IMR-90 (cell line): ENCODE data around the gene WDR27. TPM values are rescaled to one million over a fixed set of nuclear protein-coding genes. Genes with fewer than 3 reads are reported as not detected.

Experiments used
- ATAC-seq: fragments of 200-7000 bp; cut with Tn5 transposase; 2 replicates; pipeline ENCODE4 v1.9.1; 2020; ENCODE audit warnings: low read depth, mild to moderate bottlenecking, moderate library complexity
- BruUV-seq: library from RNA; stranded (reverse); fragments of 400-500 nt; replicated peaks from 2 replicates; lab custom pipeline; 2021; lab: Mats Ljungman, UMichigan
- CTCF ChIA-PET: fragments of 300-600 bp; formaldehyde crosslinking; extraction: SDS; loops from one replicate; lab custom pipeline; 2021; ENCODE audit warnings: antibody characterized with exemption; lab: Yijun Ruan, JAX
- POLR2A ChIA-PET: fragments of 300-600 bp; sonication (Branson Sonifier 250); formaldehyde crosslinking; loops from one replicate; lab custom pipeline; 2022; ENCODE audit warnings: antibody characterized with exemption; ENCODE audit not compliant: unreplicated experiment; lab: Charles Lee
- DNase-seq: peaks from one replicate; pipeline ENCODE4 v3.0.0; 2013
- H2AFZ ChIP-seq: replicated peaks from 2 replicates; pipeline ENCODE3; 2013; ENCODE audit warnings: low read length, mild to moderate bottlenecking; ENCODE audit not compliant: poor library complexity
- H2AK5ac ChIP-seq: 2 replicates; pipeline ENCODE4 v1.6.1; 2013; ENCODE audit warnings: low read depth, low read length, inconsistent platforms
- H2AK9ac ChIP-seq: replicated peaks from 2 replicates; pipeline ENCODE3; 2013; ENCODE audit warnings: mild to moderate bottlenecking, low read depth, low read length, moderate library complexity; ENCODE audit not compliant: poor library complexity
- H2BK120ac ChIP-seq: 2 replicates; pipeline ENCODE4 v1.6.1; 2013; ENCODE audit warnings: low read depth, low read length, inconsistent platforms
- H2BK15ac ChIP-seq: 3 replicates; pipeline ENCODE4 v1.6.1; 2013; ENCODE audit warnings: low read depth, low read length, inconsistent platforms
- H2BK20ac ChIP-seq: 2 replicates; pipeline ENCODE4 v1.6.1; 2013; ENCODE audit warnings: low read depth, mild to moderate bottlenecking, inconsistent platforms, low read length, moderate library complexity
- H2BK5ac ChIP-seq: 2 replicates; pipeline ENCODE4 v1.6.1; 2013; ENCODE audit warnings: mild to moderate bottlenecking, low read depth, low read length, inconsistent platforms; ENCODE audit not compliant: poor library complexity, severe bottlenecking
- H3K14ac ChIP-seq: replicated peaks from 2 replicates; pipeline ENCODE4 v1.6.1; 2013; ENCODE audit warnings: low read depth, low read length, inconsistent platforms
- H3K18ac ChIP-seq: 2 replicates; pipeline ENCODE4 v1.6.1; 2013; ENCODE audit warnings: low read depth, low read length, control low read depth
- H3K23ac ChIP-seq: 2 replicates; pipeline ENCODE4 v1.6.1; 2013; ENCODE audit warnings: low read depth, low read length, inconsistent platforms
- H3K27ac ChIP-seq: 2 replicates; pipeline ENCODE4 v1.5.1; 2013; ENCODE audit warnings: mild to moderate bottlenecking, control low read depth, low read length; ENCODE audit not compliant: insufficient read depth
- H3K27me3 ChIP-seq: 2 replicates; pipeline ENCODE4 v1.6.1; 2013; ENCODE audit warnings: low read length; ENCODE audit not compliant: control insufficient read depth, insufficient read depth
- H3K36me3 ChIP-seq: 2 replicates; pipeline ENCODE4 v1.6.1; 2013; ENCODE audit warnings: low read length, mixed read lengths; ENCODE audit not compliant: control insufficient read depth, insufficient read depth
- H3K4ac ChIP-seq: 2 replicates; pipeline ENCODE4 v1.6.1; 2013; ENCODE audit warnings: low read depth, low read length, inconsistent platforms
- H3K4me1 ChIP-seq: 2 replicates; pipeline ENCODE4 v1.6.1; 2013; ENCODE audit warnings: low read length, mixed read lengths; ENCODE audit not compliant: control insufficient read depth, insufficient read depth
- H3K4me2 ChIP-seq: 2 replicates; pipeline ENCODE4 v1.6.1; 2013; ENCODE audit warnings: low read depth, mild to moderate bottlenecking, control low read depth, low read length, moderate library complexity
- H3K4me3 ChIP-seq: 2 replicates; pipeline ENCODE4 v1.5.1; 2013; ENCODE audit warnings: low read depth, mild to moderate bottlenecking, control low read depth, low read length, moderate library complexity; ENCODE audit not compliant: insufficient read depth
- H3K56ac ChIP-seq: 2 replicates; pipeline ENCODE4 v1.6.1; 2013; ENCODE audit warnings: low read length, inconsistent platforms; ENCODE audit not compliant: insufficient read depth; ENCODE audit errors: extremely low read depth
- H3K79me1 ChIP-seq, 2 experiments: 2 replicates each; pipeline ENCODE4 v1.6.1; 2013; ENCODE audit warnings: low read length in 2 of 2, inconsistent platforms in 1 of 2, low read depth in 1 of 2
- H3K9ac ChIP-seq: 2 replicates; pipeline ENCODE4 v1.6.1; 2013; ENCODE audit warnings: low read depth, low read length, control low read depth
- H3K9me1 ChIP-seq: 2 replicates; pipeline ENCODE4 v1.6.1; 2013; ENCODE audit warnings: low read length, inconsistent platforms; ENCODE audit not compliant: insufficient read depth
- H3K9me3 ChIP-seq: 2 replicates; pipeline ENCODE4 v1.6.1; 2013; ENCODE audit warnings: low read length; ENCODE audit not compliant: control insufficient read depth, insufficient read depth
- H4K20me1 ChIP-seq: 2 replicates; pipeline ENCODE4 v1.6.1; 2013; ENCODE audit warnings: low read length, inconsistent platforms; ENCODE audit not compliant: insufficient read depth
- H4K5ac ChIP-seq: 2 replicates; pipeline ENCODE4 v1.6.1; 2013; ENCODE audit warnings: mild to moderate bottlenecking, low read depth, low read length, control low read depth
- H4K8ac ChIP-seq, 2 experiments: 2 replicates each; pipeline ENCODE4 v1.6.1; 2013; ENCODE audit warnings: low read depth in 2 of 2, low read length in 2 of 2, control low read depth in 1 of 2, inconsistent platforms in 1 of 2
- H4K91ac ChIP-seq: 2 replicates; pipeline ENCODE4 v1.6.1; 2013; ENCODE audit warnings: low read depth, low read length, inconsistent platforms; ENCODE audit not compliant: insufficient read depth
- FOS ChIP-seq: fragments of 150-350 bp; IDR thresholded peaks from 2 replicates; pipeline ENCODE4 v1.6.1; 2016; ENCODE audit warnings: low read depth, low read length
- WGBS, 2 experiments: methylation state at CpG; one replicate each; pipeline versions ENCODE4 v1.1.5 to v1.1.7; 2013; ENCODE audit warnings: missing lambda C conversion rate in 2 of 2; ENCODE audit not compliant: insufficient read length in 1 of 2; ENCODE audit errors: extremely low coverage in 2 of 2; 5-methylcytosine and 5-hydroxymethylcytosine counted together
- dilution Hi-C: fragments of 300-500 bp; cut with HindIII; formaldehyde crosslinking; loops from one replicate; pipeline ENCODE4 v1.14.3; 2018; ENCODE audit warnings: low sequenced_read_pairs; ENCODE audit not compliant: unreplicated experiment
- in situ Hi-C: fragments of 300-500 bp; cut with MboI; formaldehyde crosslinking; loops from 3 replicates; pipeline ENCODE4 v1.14.3; 2019; ENCODE audit warnings: low sequenced_read_pairs, inconsistent platforms, mixed read lengths
- intact Hi-C: fragments of 100-400 bp; cut with micrococcal nuclease; formaldehyde crosslinking; loops from 2 replicates; pipeline ENCODE4 v1.10.0; 2022
- polyA plus RNA-seq, 3 experiments: library from polyadenylated mRNA; depleted of rRNA; stranded (reverse); fragments of >200 nt; gene quantifications; 2 replicates each; pipeline ENCODE4 v1.2.3, GENCODE V29; 2012; ENCODE audit warnings: low replicate concordance in 1 of 3
- total RNA-seq: library from RNA; depleted of rRNA; stranded (reverse); fragments of >200 nt; gene quantifications from 2 replicates; pipeline ENCODE4 v1.2.3, GENCODE V29; 2012

The WDR27 gene
- total and polyA plus RNA-seq, 2 of the 4 experiments (the other 2 are of a cell fraction): 7.0 to 18.5 TPM

DNA sequence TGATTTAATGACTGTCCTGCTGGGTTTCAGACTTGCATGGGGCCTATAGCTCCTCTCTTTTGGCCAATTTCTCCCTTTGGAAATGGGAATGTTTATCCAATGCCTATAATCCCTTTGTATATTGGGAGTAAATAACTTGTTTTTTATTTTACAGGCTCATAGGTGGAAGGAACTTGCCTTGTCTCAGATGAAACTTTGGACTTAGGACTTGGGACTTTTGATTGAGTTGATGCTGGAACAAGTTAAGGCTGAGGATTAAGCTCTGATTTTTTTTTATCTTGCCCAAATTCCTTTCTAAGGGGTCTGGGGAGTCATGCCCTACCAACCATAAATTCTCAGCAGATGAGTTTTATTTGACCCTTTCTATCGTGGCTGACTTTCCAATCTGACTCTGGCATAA, 23.5 kb downstream of the WDR27 start:
- in situ Hi-C loops (no loop called here), intact Hi-C loops (no loop called here), dilution Hi-C loops (no loop called here)
- no peak overlapping the region for H3K14ac ChIP-seq
- ChIA-PET POLR2A (no interaction called here), CTCF (no interaction called here)
- no peak overlapping the region for H2AK5ac ChIP-seq
- H2BK5ac ChIP-seq: no peak overlapping the region
- H2BK15ac ChIP-seq: no peak overlapping the region
- H2AFZ ChIP-seq: no peak overlapping the region
- no peak overlapping the region for H3K56ac ChIP-seq
- no peak overlapping the region for H2BK20ac ChIP-seq
- no peak overlapping the region for H3K9ac ChIP-seq
- no peak overlapping the region for H4K8ac ChIP-seq
- H3K4me3 ChIP-seq: no peak overlapping the region
- peaks cover 7 to 8% of the 10 kb centered on the region in 2 experiments; a peak in 3 of 4 replicates for H3K79me1 ChIP-seq
- DNase-seq (no peak), ATAC-seq (no peak)
- no peak overlapping the region for H3K23ac ChIP-seq
- no peak overlapping the region for H3K4me2 ChIP-seq
- H2AK9ac ChIP-seq: no peak overlapping the region
- no peaks in the 10 kb centered on the region for H3K4me1 ChIP-seq
- H4K91ac ChIP-seq: no peak overlapping the region
- no peak overlapping the region for H2BK120ac ChIP-seq
- BruUV-seq: no TSS peak
- no peak overlapping the region for H3K27ac ChIP-seq
- no peak for TF ChIP-seq FOS
- no peaks in the 10 kb centered on the region for H4K20me1 ChIP-seq
- H3K18ac ChIP-seq: no peak overlapping the region
- no peaks in the 10 kb centered on the region for H3K27me3 ChIP-seq
- H4K5ac ChIP-seq: no peak overlapping the region
- peaks cover 3% of the 10 kb centered on the region for H3K9me3 ChIP-seq
- H3K4ac ChIP-seq: no peak overlapping the region
- 0 out of 2 replicates have a peak, but pooled peaks cover 2% of the 10 kb centered on the region for H3K9me1 ChIP-seq
- WGBS, 2 experiments: 100% methylated on average over 1 of the region's 1 CpG; no CpG with 5 or more reads in 1 of the 2 experiments
- peaks cover 13% of the 10 kb centered on the region for H3K36me3 ChIP-seq
